ENCODE results near the gene PSPH.
"Not testable (repeated sequence)": the region's sequence is repeated elsewhere in the genome, so short reads cannot be mapped to it uniquely, and the experiment has no call there.

Gene PSPH

DNA sequence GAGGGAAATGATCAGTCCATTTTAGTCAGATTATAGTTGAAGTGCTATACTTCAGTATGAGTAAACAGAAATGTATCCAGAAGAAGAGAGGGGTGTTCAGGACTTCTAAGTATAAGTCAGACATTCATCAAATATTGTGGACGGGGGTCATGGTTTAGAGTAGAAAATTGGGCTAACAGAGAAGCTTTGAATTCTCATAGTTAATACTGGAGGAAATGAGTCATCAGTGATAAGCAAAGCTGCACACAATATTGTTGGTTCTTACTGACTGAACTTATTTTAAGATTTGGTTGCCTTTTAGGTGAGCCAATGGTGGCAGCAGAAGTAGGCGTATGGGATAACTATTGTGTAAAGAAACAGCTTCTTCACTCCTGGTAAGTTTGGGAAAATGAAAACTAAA is 11.1 kb upstream of the PSPH start:
- DNase-seq (ENCODE audit: low read depth), result no peak

DNA sequence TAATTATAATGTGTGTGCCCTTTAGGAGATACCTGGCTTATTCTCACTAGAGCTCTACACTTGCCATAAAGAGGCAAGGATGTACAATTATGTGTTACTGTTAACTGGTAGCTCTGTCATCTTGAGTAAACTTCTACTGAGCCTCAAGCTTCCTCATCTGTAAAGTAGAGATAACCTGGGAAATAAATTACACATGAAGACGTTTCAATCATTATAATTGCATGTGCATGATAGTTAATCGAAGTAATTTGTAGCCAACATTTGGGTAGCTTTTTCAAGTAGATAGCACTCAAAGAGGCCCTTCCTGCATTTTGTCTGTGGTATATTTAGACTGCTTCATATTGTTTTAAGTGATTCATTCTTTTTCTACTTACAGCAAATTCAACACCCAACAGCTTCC is 2.7 kb upstream of the PSPH start:
- DNase-seq (ENCODE audit: low read depth), result no peak

- no peak for DNase-seq (ENCODE audit: low read depth)
These were observed 2.1 kb upstream of the PSPH start for GRCh38 chr7:56053379-56053778.

DNA sequence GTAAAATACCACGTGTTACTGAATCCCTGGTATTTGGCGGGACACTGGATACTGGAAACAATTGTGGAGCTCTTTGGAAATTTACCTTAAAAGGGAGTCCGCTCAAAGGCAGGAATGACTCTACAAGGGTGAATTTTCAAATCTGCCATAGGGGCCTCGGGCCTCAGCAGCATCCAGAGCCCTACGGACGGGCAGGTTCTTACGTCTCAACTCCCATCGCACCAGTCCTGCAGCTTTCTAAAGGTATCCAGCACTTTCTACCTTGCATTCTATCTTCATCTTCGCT is 248 bp downstream of the PSPH start:
- DNase-seq (ENCODE audit: low read depth), result no peak

- not testable (repeated sequence) for DNase-seq (ENCODE audit: low read depth)
These were observed 2.5 kb downstream of the PSPH start for GRCh38 chr7:56048763-56049162.

DNA sequence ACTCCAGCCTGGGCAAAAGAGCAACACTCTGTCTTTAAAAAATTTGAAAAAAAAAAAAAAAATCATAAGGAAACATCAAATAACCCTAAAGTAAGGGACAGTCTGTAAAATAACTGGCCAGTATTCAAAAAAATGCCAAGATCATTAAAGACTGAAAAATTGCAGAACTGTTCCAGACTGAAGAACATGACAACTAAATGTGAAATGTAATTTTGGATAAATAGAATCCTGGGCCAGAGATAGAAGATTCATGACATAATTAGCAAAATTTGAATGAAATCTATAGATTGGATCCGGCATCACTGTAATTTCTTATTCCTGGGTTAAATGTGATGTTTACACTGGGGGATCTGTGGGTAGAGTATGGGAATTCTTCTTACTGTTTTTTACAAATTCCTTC is 3.0 kb downstream of the PSPH start:
- no peak for DNase-seq (ENCODE audit: low read depth)

GRCh38 chr7:56047446-56048116 is 3.7 kb downstream of the PSPH start:
- DNase-seq (ENCODE audit: low read depth), result not testable (repeated sequence)

DNA sequence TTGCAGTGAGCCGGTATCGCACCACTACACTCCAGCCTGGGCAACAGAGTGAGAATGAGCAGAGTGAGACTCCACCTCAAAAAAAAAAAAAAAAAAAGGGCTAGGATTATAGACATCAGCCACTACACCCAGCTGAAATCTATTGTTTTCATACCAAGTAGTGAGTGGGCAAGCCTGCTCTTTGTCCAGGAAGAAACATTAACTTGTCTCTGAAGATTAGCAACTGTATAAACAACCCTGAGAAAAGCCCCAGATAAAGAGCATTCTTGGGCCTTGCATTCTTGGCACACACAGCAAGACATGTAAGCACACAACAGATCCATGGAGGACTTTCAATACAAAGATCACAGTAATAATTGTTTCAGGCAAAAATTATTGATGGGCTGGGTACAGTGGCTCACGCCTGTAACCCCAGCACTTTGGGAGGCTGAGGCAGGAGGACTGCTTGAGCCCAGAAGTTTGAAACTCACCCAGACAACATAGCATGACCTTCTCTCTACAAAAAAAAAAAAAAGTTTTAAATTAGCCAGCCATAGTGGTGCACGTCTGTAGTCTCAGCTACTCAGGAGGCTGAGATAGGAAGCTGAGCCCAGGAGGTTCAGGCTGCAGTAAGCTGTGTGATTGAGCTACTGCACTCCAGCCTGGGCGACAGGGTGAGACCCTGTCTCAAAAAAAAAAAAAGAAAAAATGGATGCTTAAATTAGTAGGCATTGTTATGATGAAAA is 4.4 kb downstream of the PSPH start:
- no peak for DNase-seq (ENCODE audit: low read depth)

DNA sequence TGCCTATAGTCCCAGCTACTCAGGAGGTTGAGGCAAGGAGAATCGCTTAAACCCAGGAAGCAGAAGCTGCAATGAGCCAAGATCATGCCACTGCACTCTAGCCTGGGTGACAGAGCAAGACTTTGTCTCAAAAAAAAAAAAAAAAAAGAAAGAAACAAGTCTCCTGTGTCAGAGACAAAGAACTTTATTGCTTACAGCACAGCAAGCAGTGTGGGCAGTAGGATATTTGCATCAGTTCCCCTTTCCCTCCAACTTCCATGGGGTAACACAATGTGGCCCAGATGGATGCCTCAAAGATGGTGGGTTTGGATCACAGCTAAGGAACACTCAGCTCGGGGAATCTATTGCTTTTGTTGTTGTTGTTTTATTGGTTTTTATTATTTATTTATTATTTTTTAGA is 5.5 kb downstream of the PSPH start:
- not testable (repeated sequence) for DNase-seq (ENCODE audit: low read depth)

- DNase-seq (ENCODE audit: low read depth), result no peak
These were observed 10.5 kb downstream of the PSPH start for GRCh38 chr7:56040730-56041129.

- peak; percentile 47 for DNase-seq (ENCODE audit: low read depth)
These were observed 17.4 kb downstream of the PSPH start for GRCh38 chr7:56033671-56034432.

- DNase-seq (ENCODE audit: low read depth), result not testable (repeated sequence)
These were observed 18.7 kb downstream of the PSPH start for GRCh38 chr7:56032578-56032977.

DNA sequence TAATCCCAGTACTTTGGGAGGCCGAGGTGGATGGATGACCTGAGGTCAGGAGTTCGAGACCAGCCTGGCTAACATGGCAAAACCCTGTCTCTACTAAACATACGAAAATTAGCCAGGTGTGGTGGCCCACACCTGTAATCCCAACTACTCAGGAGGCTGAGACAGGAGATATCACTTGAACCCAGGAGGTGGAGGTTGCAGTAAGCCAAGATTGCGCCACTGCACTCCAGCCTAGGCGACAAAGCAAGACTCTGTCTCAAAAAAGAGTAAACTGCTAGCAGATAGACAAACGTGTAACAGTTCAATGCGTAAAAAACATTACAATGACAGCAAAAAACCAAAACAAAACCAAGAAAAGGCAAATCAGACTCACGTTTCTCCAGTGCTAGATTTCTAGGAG is 19.7 kb downstream of the PSPH start:
- not testable (repeated sequence) for DNase-seq (ENCODE audit: low read depth)

DNA sequence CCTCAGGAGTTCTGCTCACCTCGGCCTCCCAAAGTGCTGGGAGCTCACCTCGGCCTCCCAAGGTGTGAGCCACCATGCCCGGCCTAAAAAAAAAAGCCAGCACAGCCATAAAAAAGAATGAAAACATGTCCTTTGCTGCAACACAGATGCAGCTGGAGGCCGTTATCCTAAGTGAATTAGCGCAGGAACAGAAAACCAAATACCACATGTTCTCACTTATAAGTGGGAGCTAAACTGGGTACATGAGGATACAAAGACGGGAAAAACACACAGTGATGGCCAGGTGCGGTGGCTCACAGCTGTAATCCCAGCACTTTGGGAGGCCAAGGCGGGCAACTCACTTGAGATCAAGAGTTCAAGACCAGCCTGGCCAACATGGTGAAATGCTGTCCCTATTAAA is 20.9 kb downstream of the PSPH start:
- DNase-seq (ENCODE audit: low read depth), result no peak

- no peak for DNase-seq (ENCODE audit: low read depth)
These were observed 22.2 kb downstream of the PSPH start for GRCh38 chr7:56028942-56029630.

DNA sequence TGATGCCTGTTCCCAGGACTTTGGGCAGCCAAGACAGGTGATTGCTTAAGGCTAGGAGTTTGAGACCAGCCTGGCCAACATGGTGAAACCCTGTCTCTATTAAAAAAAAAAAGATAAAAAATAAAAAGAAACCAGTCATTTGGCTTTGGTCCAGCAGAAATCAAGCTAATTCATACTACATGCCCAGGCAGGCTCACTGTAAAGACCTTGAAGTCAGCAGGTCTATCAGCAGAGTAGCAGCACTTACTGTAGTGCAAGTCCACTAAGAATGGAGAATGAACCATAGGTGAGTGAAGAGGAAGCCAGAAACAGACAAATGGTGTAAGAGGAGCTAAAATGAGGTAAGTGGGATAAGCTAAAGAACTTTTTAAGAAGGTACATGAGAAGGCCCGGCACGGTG is 24.7 kb downstream of the PSPH start:
- no peak for DNase-seq (ENCODE audit: low read depth)

- DNase-seq (ENCODE audit: low read depth), result no peak
These were observed 27.7 kb downstream of the PSPH start for GRCh38 chr7:56023500-56023899.

- DNase-seq (ENCODE audit: low read depth), result no peak
These were observed 31.7 kb downstream of the PSPH start for GRCh38 chr7:56019501-56019900.

- not testable (repeated sequence) for DNase-seq (ENCODE audit: low read depth)
These were observed 34.2 kb downstream of the PSPH start for GRCh38 chr7:56017015-56017414.

GRCh38 chr7:56009695-56010094 is 41.5 kb downstream of the PSPH start:
- DNase-seq (ENCODE audit: low read depth), result no peak

GRCh38 chr7:56007891-56008290 is 43.4 kb downstream of the PSPH start:
- DNase-seq (ENCODE audit: low read depth), result no peak

GRCh38 chr7:56007167-56007652 is 44.0 kb downstream of the PSPH start:
- no peak for DNase-seq (ENCODE audit: low read depth)

DNA sequence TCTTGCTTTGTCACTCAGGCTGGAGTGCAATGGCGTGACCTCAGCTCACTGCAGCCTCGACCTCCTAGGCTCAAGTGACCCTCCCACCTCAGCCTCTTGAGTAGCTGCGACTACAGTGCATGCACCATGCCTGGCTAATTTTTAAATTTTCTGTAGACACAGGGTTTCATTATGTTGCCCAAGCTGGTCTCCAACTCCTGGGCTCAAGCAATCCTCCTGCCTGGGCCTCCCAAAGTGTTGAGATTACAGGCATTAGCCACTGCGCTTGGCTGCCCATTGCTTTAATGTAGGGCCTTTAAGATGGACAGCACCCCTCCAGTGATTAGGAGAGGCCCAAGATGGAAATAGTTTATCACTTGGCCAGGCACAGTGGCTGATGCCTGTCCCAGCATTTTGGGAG is 47.5 kb downstream of the PSPH start:
- no peak for DNase-seq (ENCODE audit: low read depth)
